Measurements from ENCODE around the gene ZNF672.

Gene ZNF672

DNA sequence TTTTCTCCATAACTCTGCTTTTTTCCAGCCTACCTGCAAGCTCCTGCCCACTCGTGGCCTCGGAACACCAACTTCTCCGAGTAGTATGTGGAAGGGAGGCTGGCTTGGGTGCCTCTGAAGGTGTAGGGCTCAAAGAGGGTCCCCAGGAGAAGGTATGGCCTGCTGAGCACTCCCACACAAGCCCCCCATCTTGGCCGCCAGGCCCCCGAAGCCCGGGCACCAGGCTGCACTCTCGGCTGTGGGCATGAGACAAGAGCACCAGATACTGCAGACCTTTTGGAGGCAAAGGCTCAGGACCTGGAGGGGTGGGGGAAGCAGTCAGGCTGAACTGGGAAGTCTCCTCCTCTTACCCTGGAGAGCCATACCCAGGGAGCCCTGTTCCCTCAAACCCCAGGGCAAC lies 19.2 kb downstream of the ZNF672 start:
- H3K4me3 ChIP-seq (ENCODE audit: low read length) = no peak overlapping the region

GRCh38 chr1:248857749-248858095 lies 19.7 kb downstream of the ZNF672 start:
- no peak for TF ChIP-seq CTCF (conservative IDR thresholded peaks at IDR 0.05; ENCODE audit: low read length)
- H3K4me3 ChIP-seq (ENCODE audit: low read length) = peak overlapping the region; percentile 69
- DNase-seq (ENCODE audit: low read depth) = no peak

More for the DNA sequence above, 19.2 kb downstream of the ZNF672 start:
- no peak for TF ChIP-seq CTCF (conservative IDR thresholded peaks at IDR 0.05; ENCODE audit: low read length)
- DNase-seq (ENCODE audit: low read depth) = no peak

DNA sequence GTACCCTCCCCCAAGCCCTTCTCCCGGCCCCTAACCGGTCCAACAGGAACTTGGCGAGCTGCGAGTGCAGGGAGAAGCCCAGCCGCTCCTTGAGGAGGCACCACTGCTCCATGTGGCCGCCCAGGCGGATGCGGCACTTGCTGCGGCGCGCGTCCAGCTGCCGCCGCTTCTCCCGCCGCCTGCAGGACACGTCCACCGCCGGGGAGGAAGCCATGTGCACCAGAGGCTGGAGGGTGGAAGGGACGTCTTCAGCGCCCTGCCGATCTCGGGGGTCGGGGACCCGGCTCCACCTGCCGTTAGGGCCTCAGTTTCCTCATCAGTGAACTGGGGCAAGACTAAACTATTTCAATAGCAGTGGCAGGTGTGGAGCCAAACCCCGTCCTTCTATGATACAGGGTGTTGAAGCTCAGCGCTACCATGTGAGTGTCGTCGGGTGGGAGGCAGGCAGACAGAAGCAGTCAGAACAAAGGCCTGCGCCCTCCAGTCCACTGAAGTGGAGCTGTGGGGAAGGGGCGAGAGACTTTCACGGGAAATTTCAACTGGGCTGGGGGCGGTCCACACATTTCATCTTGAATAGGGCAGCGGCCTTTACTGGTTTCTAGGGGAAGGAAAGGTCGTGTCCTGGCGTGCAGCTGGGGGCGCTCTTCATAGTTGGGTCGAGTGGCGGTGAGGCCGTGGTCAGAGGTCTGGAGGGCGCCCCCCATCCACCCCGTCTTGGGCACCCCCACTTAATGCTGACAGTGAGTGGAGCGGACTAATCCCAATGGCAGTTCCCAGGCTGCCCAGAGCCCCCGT lies 20.3 kb downstream of the ZNF672 start:
- peak; percentile 32 for TF ChIP-seq CTCF (conservative IDR thresholded peaks at IDR 0.05; ENCODE audit: low read length)
- peak; percentile 74 for DNase-seq (ENCODE audit: low read depth)
- H3K4me3 ChIP-seq (ENCODE audit: low read length) = peak overlapping the region; percentile 69

GRCh38 chr1:248858891-248859889 lies 21.2 kb downstream of the ZNF672 start, which contains the start of gene ZNF692:
Gene ZNF692, minus strand, starts transcription at chr1:248859085. Its CDS starts 776 bp downstream, at chr1:248858309.
- DNase-seq (ENCODE audit: low read depth) = peak; percentile 97
- H3K4me3 ChIP-seq (ENCODE audit: low read length) = peak within 1 kb of the TSS; percentile 89
- TF ChIP-seq CTCF (conservative IDR thresholded peaks at IDR 0.05; ENCODE audit: low read length) = no peak

DNA sequence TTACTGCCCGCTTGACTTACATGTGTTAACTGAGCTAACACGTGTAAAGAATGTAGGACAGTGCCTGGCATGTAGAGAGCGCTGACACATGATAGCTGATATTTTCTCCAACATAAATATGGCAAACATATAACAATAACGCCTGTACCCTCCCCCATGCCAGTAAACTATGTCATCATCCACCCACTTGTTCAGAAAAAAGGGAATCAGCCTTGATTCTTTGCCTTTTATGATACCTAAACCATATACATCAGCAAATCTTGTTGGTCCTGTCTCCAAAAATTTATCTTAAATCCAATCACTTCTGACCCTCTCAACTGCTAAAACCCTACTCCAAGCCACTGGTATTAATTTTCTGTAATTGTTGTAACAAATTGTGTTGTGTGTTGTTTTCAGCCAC lies 22.0 kb downstream of the ZNF672 start:
- DNase-seq (ENCODE audit: low read depth) = no peak
- H3K4me3 ChIP-seq (ENCODE audit: low read length) = no peak overlapping the region
- no peak for TF ChIP-seq CTCF (conservative IDR thresholded peaks at IDR 0.05; ENCODE audit: low read length)

GRCh38 chr1:248861616-248862015 lies 23.6 kb downstream of the ZNF672 start:
- no peak for TF ChIP-seq CTCF (conservative IDR thresholded peaks at IDR 0.05; ENCODE audit: low read length)
- H3K4me3 ChIP-seq (ENCODE audit: low read length) = no peak overlapping the region
- DNase-seq (ENCODE audit: low read depth) = no peak

Measured in AG10803 (cell line).